Loucy (cell line): ENCODE results near the gene BEAN1.
"Not testable (repeated sequence)": the region's sequence is repeated elsewhere in the genome, so short reads cannot be mapped to it uniquely, and the experiment has no call there.

Source experiments
- H2AFZ ChIP-seq: fragments of 200-600 bp; sonication (generic); 2 replicates; pipeline ENCODE4 v1.6.0; 2016; ENCODE audit warnings: antibody characterized with exemption, mild to moderate bottlenecking, low read length, moderate library complexity
- H3F3A ChIP-seq: fragments of 200-600 bp; 2 replicates; pipeline ENCODE4 v1.6.0; 2016; ENCODE audit warnings: antibody characterized with exemption, low read depth, mild to moderate bottlenecking
- H3K27me3 ChIP-seq: fragments of 200-600 bp; sonication (generic); 2 replicates; pipeline ENCODE4 v1.6.1; 2014; ENCODE audit warnings: low read length, mild to moderate bottlenecking; ENCODE audit not compliant: insufficient read depth, poor library complexity, severe bottlenecking
- H3K36me3 ChIP-seq: fragments of 200-600 bp; sonication (generic); 2 replicates; pipeline ENCODE4 v1.6.1; 2016; ENCODE audit warnings: low read length; ENCODE audit not compliant: insufficient read depth
- H3K4me1 ChIP-seq: fragments of 200-600 bp; sonication (generic); 2 replicates; pipeline ENCODE4 v1.5.1; 2014; ENCODE audit warnings: low read length, mild to moderate bottlenecking; ENCODE audit not compliant: insufficient read depth, poor library complexity, severe bottlenecking
- H3K4me2 ChIP-seq: fragments of 200-600 bp; sonication (generic); 2 replicates; pipeline ENCODE4 v1.6.0; 2014; ENCODE audit warnings: antibody characterized with exemption, low read length, low read depth, mild to moderate bottlenecking; ENCODE audit not compliant: poor library complexity, severe bottlenecking
- H3K4me3 ChIP-seq: fragments of 200-600 bp; sonication (generic); 2 replicates; pipeline ENCODE4 v1.5.1; 2014; ENCODE audit warnings: low read length, mild to moderate bottlenecking, mixed read lengths; ENCODE audit not compliant: poor library complexity, severe bottlenecking
- H3K79me2 ChIP-seq: fragments of 200-600 bp; sonication (generic); 2 replicates; pipeline ENCODE4 v1.6.1; 2014; ENCODE audit warnings: low read length; ENCODE audit not compliant: insufficient read depth
- H3K9ac ChIP-seq: fragments of 200-600 bp; sonication (generic); 2 replicates; pipeline ENCODE4 v1.6.0; 2014; ENCODE audit warnings: mild to moderate bottlenecking, low read depth, low read length, moderate library complexity; ENCODE audit not compliant: poor library complexity, severe bottlenecking
- H3K9me2 ChIP-seq: fragments of 200-600 bp; sonication (generic); replicated peaks from 2 replicates; pipeline ENCODE4 v1.6.1; 2016; ENCODE audit warnings: low read depth, low read length, mixed read lengths
- H3K9me3 ChIP-seq: fragments of 200-600 bp; sonication (generic); 2 replicates; pipeline ENCODE4 v1.6.1; 2014; ENCODE audit warnings: mild to moderate bottlenecking, antibody characterized with exemption, low read length, low read depth; ENCODE audit not compliant: insufficient read depth
- H4K20me1 ChIP-seq: fragments of 200-600 bp; sonication (generic); 2 replicates; pipeline ENCODE4 v1.6.0; 2014; ENCODE audit warnings: antibody characterized with exemption, low read length, mild to moderate bottlenecking; ENCODE audit not compliant: insufficient read depth, poor library complexity, severe bottlenecking
- EZH2phosphoT487 ChIP-seq: fragments of 200-600 bp; IDR thresholded peaks from 2 replicates; pipeline ENCODE4 v1.6.1; 2018; ENCODE audit warnings: antibody characterized with exemption, mild to moderate bottlenecking, moderate library complexity, borderline replicate concordance
- TF ChIP-seq, protein P1 (sequence below): fragments of 200-600 bp; sonication (generic); conservative IDR thresholded peaks from 2 replicates; pipeline ENCODE4 v1.5.1; 2014; ENCODE audit warnings: mild to moderate bottlenecking, antibody characterized with exemption, low read length

BEAN1 gene

DNA sequence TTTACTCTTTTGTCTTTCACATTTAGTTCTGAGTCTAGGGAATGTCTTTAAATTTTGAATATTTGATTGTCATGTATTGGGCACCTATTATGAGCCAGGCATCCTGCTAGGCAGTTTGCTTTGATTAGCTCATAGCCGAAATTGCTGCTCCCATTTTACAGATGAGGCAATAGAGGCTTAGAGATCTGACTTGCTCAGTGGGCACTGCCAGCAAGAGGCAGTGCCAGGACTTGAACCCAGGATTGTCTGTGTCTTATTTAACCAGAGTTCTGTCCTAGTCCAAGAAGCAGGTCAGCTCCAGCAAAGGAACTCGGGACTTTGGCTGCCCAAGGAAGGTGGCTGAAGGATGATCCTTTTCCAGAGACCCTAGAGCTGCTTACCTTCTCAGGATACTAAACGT lies 24.5 kb downstream of the BEAN1 start:
- no peaks in the 10 kb centered on the region for H3K9me2 ChIP-seq
- no peaks in the 10 kb centered on the region for H3K9me3 ChIP-seq
- no peak for TF ChIP-seq EZH2phosphoT487
- TF ChIP-seq, protein P1, sequence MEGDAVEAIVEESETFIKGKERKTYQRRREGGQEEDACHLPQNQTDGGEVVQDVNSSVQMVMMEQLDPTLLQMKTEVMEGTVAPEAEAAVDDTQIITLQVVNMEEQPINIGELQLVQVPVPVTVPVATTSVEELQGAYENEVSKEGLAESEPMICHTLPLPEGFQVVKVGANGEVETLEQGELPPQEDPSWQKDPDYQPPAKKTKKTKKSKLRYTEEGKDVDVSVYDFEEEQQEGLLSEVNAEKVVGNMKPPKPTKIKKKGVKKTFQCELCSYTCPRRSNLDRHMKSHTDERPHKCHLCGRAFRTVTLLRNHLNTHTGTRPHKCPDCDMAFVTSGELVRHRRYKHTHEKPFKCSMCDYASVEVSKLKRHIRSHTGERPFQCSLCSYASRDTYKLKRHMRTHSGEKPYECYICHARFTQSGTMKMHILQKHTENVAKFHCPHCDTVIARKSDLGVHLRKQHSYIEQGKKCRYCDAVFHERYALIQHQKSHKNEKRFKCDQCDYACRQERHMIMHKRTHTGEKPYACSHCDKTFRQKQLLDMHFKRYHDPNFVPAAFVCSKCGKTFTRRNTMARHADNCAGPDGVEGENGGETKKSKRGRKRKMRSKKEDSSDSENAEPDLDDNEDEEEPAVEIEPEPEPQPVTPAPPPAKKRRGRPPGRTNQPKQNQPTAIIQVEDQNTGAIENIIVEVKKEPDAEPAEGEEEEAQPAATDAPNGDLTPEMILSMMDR, result no peak
- H3F3A ChIP-seq, result no peaks in the 10 kb centered on the region
- H3K4me1 ChIP-seq, result no peaks in the 10 kb centered on the region
- H3K27me3 ChIP-seq, result no peaks in the 10 kb centered on the region
- H2AFZ ChIP-seq, result no peak overlapping the region
- H3K4me2 ChIP-seq, result no peak overlapping the region
- H3K4me3 ChIP-seq, result no peak overlapping the region
- H3K36me3 ChIP-seq, result no peaks in the 10 kb centered on the region
- H3K9ac ChIP-seq, result no peak overlapping the region
- no peaks in the 10 kb centered on the region for H3K79me2 ChIP-seq
- H4K20me1 ChIP-seq, result no peaks in the 10 kb centered on the region

- H3K9ac ChIP-seq, H3F3A ChIP-seq, H3K27me3 ChIP-seq, H4K20me1 ChIP-seq, H3K79me2 ChIP-seq, H3K36me3 ChIP-seq, H3K4me1 ChIP-seq, H3K4me2 ChIP-seq, H3K9me2 ChIP-seq, H3K4me3 ChIP-seq, H3K9me3 ChIP-seq, H2AFZ ChIP-seq: not testable (repeated sequence)
Observed at GRCh38 chr16:66453230-66453629, 26.1 kb downstream of the BEAN1 start.

- TF ChIP-seq EZH2phosphoT487, result no peak
- TF ChIP-seq, protein P1, result no peak
- Histone ChIP-seq H3K4me3 (no peak overlapping the region), H2AFZ (no peak overlapping the region), H4K20me1 (no peaks in the 10 kb centered on the region), H3K9me2 (no peaks in the 10 kb centered on the region), H3F3A (no peaks in the 10 kb centered on the region), H3K4me1 (no peaks in the 10 kb centered on the region), H3K4me2 (no peak overlapping the region), H3K9ac (no peak overlapping the region), H3K36me3 (no peaks in the 10 kb centered on the region), H3K9me3 (no peaks in the 10 kb centered on the region), H3K27me3 (no peaks in the 10 kb centered on the region), H3K79me2 (no peaks in the 10 kb centered on the region)
Observed at GRCh38 chr16:66454751-66455150, 27.7 kb downstream of the BEAN1 start.

DNA sequence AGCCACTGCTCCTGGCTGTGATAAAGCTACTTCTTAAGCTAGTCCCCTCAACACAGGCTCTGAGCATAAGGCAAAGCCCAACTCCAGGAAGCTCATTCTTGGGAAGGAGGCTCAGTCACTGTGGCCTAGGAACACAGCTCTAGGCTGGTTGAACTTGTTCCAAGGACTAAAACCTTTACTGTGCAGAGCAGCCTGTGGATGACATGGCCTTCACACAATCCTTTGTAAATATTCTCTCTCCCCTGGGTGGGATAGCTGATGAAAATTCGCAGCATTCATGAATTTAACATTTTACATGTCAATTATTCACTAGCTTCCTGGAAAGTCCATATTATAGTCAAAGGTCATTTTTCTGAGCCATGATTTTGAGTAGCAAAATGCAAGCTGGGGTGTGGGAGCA lies 28.9 kb downstream of the BEAN1 start:
- Histone ChIP-seq H3K27me3 (no peaks in the 10 kb centered on the region), H3K9me2 (no peaks in the 10 kb centered on the region), H3K4me3 (no peak overlapping the region), H3K36me3 (no peaks in the 10 kb centered on the region), H3K9me3 (no peaks in the 10 kb centered on the region), H3K79me2 (no peaks in the 10 kb centered on the region), H4K20me1 (no peaks in the 10 kb centered on the region), H3K4me2 (no peak overlapping the region), H2AFZ (no peak overlapping the region), H3K4me1 (no peaks in the 10 kb centered on the region), H3K9ac (no peak overlapping the region), H3F3A (no peaks in the 10 kb centered on the region)
- TF ChIP-seq EZH2phosphoT487, result no peak
- TF ChIP-seq, protein P1, result no peak
